Mucosa of descending colon (tissue), 3 donors: ENCODE measurements around the gene SYT7. TPM values are rescaled to one million over a fixed set of nuclear protein-coding genes. Genes with fewer than 3 reads are reported as not detected.
A peak's percentile ranks its signal among the peaks of the same experiment; 100 is the strongest.

ENCODE experiments used
- ATAC-seq: fragments of 200-7000 bp; cut with Tn5 transposase; one replicate; pipeline ENCODE4 v1.9.1; 2020; ENCODE audit warnings: mild to moderate bottlenecking, moderate library complexity
- DNase-seq, 3 donors: peaks; one replicate each; pipeline ENCODE4 v3.0.0-alpha.2; 2020
- H3K36me3 ChIP-seq: fragments of 200-600 bp; one replicate; pipeline ENCODE4 v1.8.0; 2021; ENCODE audit warnings: low read depth, mild to moderate bottlenecking
- H3K4me1 ChIP-seq: fragments of 200-600 bp; one replicate; pipeline ENCODE4 v1.8.0; 2021; ENCODE audit warnings: low read depth, mild to moderate bottlenecking
- H3K4me3 ChIP-seq: fragments of 200-600 bp; one replicate; pipeline ENCODE4 v1.8.0; 2021; ENCODE audit warnings: mild to moderate bottlenecking
- H3K9me3 ChIP-seq: fragments of 200-600 bp; one replicate; pipeline ENCODE4 v1.8.0; 2021; ENCODE audit warnings: mild to moderate bottlenecking
- intact Hi-C, 2 donors: fragments of 100-400 bp; cut with DNase I in 1 of 2; cut with micrococcal nuclease in 1 of 2; formaldehyde crosslinking; loops; one replicate each; pipeline versions ENCODE4 v1.11.0 to v1.11.1; 2022; cut with DNase I, micrococcal nuclease
- total RNA-seq, 3 donors: library from RNA; stranded (reverse); fragmentation: NEBNext Ultra II Directional in 2 of 3; extraction: Animal tissue kit (Norgen Biotek cat#: 25700) in 2 of 3; gene quantifications; one replicate each; pipeline versions ENCODE4 v1.2.1 to v1.2.4, GENCODE V29; 2021 to 2023
- TF ChIP-seq, protein P1 (sequence below): fragments of 200-600 bp; IDR thresholded peaks from one replicate; pipeline ENCODE4 v1.8.0; 2022; ENCODE audit warnings: antibody characterized with exemption, mild to moderate bottlenecking
- donor health status: DM: no; HTN: no; CAD: no; lungs with moderate emphysema.
- donor health status: DM: no; HTN: no; CAD: no.
- donor health status: DM: no; HTN: yes; CAD: no.

Gene SYT7
- total RNA-seq, 3 donors from 2014 or later, result 8.2 to 19.7 (median 19.0) TPM

DNA sequence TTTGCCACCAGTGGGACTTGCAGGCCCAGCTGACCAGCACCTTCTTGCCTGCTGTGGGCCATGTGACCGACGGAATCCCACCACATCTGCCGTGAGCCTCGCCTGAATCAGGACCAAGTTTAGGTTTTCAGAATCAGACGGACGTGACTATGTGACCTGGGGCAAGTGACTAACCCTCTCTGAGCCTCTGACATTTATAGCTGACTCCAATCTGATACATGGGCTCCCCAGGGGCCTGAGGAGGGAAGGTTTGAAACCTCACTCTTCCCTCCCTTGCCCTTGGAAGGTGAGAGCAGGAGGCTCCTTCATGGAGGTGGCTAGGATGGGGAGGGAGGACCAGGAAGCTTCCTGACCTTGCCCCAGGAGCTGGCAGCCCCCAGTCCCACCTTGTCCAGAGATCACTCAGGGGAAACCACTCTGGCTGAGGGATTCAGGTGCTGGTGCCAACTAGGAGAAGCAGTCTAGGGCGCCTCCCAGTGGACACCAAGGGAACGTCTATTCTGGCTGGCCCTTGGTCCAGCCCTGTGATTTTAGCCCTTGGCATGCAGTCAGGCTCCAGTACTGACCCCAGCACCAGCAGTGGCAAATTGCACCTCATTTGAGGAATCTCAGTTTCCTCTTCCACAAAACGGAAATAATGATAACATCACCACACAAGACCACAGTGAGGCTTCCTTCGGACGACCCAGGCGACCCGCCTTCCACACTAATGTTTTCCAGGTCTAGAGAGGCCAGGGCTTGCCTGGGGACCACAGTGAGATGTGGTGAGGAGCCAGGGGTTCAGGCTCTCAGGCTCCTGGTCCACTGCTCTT lies 47.2 kb upstream of the SYT7 start:
- peaks cover 7% of the 10 kb centered on the region for H3K4me1 ChIP-seq
- intact Hi-C loops, result loop anchor here in 1 of 2 donors (5.0 kb wide), 1 partner anchor 46 kb away; the partner anchor contains the start of gene SYT7
- TF ChIP-seq, protein P1, sequence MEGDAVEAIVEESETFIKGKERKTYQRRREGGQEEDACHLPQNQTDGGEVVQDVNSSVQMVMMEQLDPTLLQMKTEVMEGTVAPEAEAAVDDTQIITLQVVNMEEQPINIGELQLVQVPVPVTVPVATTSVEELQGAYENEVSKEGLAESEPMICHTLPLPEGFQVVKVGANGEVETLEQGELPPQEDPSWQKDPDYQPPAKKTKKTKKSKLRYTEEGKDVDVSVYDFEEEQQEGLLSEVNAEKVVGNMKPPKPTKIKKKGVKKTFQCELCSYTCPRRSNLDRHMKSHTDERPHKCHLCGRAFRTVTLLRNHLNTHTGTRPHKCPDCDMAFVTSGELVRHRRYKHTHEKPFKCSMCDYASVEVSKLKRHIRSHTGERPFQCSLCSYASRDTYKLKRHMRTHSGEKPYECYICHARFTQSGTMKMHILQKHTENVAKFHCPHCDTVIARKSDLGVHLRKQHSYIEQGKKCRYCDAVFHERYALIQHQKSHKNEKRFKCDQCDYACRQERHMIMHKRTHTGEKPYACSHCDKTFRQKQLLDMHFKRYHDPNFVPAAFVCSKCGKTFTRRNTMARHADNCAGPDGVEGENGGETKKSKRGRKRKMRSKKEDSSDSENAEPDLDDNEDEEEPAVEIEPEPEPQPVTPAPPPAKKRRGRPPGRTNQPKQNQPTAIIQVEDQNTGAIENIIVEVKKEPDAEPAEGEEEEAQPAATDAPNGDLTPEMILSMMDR, result peak; percentile 81
- ATAC-seq (peak; percentile 83), DNase-seq (peak in 2 of 3 donors; percentile 77 to 81)
- no peaks in the 10 kb centered on the region for H3K9me3 ChIP-seq
- no peak overlapping the region for H3K4me3 ChIP-seq
- no peaks in the 10 kb centered on the region for H3K36me3 ChIP-seq

DNA sequence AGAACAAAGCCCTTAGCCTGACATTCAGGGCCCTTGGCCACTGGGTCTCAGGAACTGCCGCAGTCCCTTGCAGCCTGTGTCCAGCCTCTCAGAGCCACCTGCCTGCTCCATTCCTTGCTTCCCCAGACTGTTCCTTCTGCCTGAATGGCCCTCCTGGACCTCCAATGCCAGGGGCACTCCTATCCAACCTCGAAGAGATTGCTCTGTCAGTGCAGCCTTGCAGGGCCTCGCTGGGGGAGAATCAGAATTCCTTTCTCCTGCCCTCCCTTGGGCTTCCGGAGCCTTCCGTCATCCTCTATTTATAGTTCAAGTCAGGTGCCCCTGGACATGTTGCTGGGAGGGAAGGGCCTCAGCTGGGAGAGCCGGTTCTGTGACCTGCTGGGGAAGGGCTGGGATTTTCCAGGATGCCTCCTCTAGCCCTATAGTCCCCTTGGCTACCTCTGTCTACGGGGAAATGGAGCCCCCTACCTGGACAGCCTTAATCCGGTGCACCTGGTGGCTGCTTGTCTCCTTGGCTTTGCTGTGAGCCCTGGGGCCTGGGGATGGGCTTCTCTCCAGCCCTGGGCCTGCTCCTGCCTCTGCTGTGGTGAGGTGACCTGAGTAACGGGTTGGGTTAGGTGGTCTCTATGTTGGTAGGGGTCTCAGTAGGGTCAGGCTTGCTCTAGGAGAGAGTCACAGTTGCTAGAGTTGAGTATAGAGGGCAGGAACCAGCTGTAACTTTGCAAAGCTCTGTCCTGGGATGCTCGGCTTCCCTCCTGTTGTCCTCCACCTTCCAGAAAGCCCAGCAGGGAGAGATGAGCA lies 45.9 kb upstream of the SYT7 start:
- intact Hi-C loops, result loop anchor here in 1 of 2 donors (5.0 kb wide), 1 partner anchor 44 kb away; the partner anchor contains the start of gene SYT7
- peaks cover 7% of the 10 kb centered on the region for H3K4me1 ChIP-seq
- no peaks in the 10 kb centered on the region for H3K9me3 ChIP-seq
- ATAC-seq (peak; percentile 93), DNase-seq (peak; percentile 83)
- H3K4me3 ChIP-seq, result no peak overlapping the region
- H3K36me3 ChIP-seq, result no peaks in the 10 kb centered on the region
- TF ChIP-seq, protein P1, result no peak

DNA sequence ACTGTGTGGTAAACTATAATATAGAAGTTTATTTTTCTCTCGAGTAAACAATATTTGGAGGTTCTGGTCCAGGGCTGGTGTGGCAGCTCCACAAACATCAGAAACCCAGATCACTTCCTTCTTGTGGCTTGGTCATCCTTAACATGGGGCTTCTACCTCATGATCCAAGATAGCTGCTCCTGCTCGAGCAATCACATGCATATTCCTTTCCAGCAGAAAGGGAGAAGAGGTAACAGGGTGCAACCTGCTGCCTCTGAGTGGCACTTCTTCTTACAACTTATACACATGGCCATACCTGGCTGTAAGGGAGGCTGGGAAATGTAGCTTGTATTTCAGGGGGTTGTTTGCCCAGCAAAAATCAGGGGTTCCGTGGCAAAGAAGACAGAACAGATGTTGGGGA lies 44.6 kb upstream of the SYT7 start:
- Histone ChIP-seq H3K9me3 (no peaks in the 10 kb centered on the region), H3K4me1 (peaks cover 7% of the 10 kb centered on the region), H3K4me3 (no peak overlapping the region), H3K36me3 (no peaks in the 10 kb centered on the region)
- TF ChIP-seq, protein P1, result no peak
- no peak for ATAC-seq
- DNase-seq, result no peak
- intact Hi-C loops, result loop anchor here in 1 of 2 donors (5.0 kb wide), 1 partner anchor 43 kb away; the partner anchor contains the start of gene SYT7

DNA sequence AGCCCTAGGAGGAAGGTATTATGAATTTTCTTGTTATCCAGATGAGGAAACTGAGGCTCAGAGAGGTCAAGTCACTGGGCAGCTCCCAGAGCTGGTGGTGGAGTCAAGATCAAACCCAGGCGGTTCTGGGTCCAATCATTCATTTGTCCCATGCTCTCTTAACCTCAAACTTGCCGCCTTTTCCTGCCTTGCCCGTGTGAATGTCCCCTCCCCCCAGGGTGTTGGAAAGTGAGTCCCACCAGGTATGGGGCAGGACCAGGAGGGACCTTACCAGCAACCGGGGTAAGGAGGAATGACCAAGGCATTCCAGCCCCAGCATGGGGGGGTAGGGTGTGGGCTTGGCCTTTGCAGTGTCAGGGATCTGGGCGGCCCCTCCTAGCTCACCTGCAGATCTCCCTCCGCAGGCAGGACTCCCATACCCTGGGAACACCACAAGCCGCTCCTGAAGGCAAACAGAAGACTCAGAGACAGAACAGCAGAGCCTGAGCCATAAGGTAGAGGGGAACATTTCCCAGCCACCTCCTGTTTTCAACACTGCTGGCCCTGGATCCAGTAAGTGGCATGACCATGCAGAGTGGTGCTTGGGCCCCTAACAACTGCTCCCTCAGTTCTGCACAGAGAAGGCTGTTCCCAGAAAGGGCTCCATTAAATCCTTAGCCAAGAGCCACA lies 41.2 kb upstream of the SYT7 start:
- DNase-seq, result no peak
- Histone ChIP-seq H3K36me3 (no peaks in the 10 kb centered on the region), H3K4me1 (peaks cover 7% of the 10 kb centered on the region), H3K4me3 (no peak overlapping the region), H3K9me3 (no peaks in the 10 kb centered on the region)
- ATAC-seq, result no peak
- intact Hi-C loops, result no loop called here
- TF ChIP-seq, protein P1, result no peak

DNA sequence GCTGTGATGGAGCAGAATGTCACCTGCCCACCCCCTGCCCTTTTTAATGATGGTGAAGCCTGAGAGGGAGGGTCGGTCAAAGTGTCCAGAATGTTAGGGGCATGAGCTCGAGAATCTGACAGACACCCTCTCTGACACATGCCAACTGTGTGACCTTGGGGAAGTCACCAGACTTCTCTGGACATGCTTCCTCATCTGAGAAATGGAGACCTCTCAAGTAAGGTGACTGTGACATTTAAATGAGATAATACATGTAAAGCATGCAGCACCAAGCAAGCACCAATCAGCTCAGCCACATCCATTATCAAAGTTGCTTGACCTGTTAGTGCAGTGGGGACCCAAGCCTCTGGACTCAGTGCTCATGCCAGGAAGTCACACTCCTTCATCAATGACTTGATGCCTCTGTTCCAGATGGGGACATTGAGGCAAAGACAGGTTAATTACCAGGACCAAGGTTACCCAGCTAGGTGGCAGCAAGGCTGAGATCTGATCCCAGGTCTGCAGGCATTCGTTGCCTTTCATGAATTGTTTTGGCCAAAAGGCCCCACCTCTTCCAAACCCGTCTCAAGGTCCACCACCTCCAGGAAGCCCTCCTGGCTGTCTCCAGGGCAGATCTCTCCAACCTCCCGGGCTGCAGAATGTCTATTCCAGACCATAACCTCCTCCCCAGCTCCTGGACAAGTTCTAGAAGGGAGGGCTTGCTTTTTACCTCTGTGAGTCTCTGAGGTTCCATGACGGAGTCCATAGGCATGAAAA lies 38.8 kb upstream of the SYT7 start:
- Histone ChIP-seq H3K4me3 (no peak overlapping the region), H3K9me3 (no peaks in the 10 kb centered on the region), H3K36me3 (no peaks in the 10 kb centered on the region), H3K4me1 (no peaks in the 10 kb centered on the region)
- DNase-seq (no peak), ATAC-seq (no peak)
- intact Hi-C loops, result no loop called here
- TF ChIP-seq, protein P1, result no peak
